Measurements from ENCODE around the gene TACC2. TPM values are rescaled to one million over a fixed set of nuclear protein-coding genes. Genes with fewer than 3 reads are reported as not detected.

Gene TACC2
- total RNA-seq, 2 experiments from 2014 or later, result not detected

DNA sequence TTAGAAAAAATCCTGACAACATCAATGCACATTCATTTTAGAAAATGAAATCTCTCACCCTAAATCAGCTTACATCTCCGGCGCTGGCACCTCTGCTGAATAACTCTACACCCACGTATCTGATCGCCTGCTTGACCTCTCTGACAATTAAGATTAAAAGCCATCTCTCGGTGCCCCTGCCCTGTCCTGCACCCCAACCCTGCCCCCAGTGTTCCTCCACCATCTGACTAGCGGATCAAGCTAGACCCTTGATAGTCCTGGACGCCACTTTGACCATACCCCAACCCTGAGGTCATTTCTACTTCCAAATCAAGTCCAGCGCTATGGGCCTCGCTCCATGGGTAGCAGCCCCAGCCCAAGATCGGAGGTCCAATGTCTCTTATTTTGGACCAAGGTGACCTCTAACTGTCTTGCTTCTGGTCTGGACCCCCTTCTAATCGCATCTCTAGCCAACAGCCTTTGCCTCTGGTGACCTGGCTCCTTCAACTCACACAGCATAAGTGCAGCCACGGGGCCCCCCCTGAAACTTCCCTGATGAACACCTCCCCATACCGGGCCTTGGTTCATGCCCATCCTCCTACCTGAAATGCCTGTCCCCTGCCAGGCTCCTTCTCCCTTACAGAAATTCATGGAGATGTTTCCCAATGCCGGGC is 310.6 kb downstream of the TACC2 start:
- no peak overlapping the region for H3K4me3 ChIP-seq (ENCODE audit: low read length)
- no peaks in the 10 kb centered on the region for H3K36me3 ChIP-seq (ENCODE audit: insufficient read depth, low read length)
- no peaks in the 10 kb centered on the region for H3K36me3 Mint-ChIP-seq (ENCODE audit: low read depth)
- intact Hi-C loops (cut with DNase I, micrococcal nuclease), result loop anchor here (1.0 to 2.0 kb wide), 4 partner anchors 43 to 1259 kb away; no protein-coding TSS in a partner anchor
- ChIA-PET POLR2A (interaction anchor here (1.0 kb wide), 1 partner anchor 266 kb away, joined by 3 read pairs; no protein-coding TSS in a partner anchor), CTCF (interaction anchor here (0.5 to 1.9 kb wide), 10 partner anchors 10 to 404 kb away, joined by 3 to 22 read pairs (median 4); no protein-coding TSS in a partner anchor)
- DNase-seq (no peak), ATAC-seq (ENCODE audit: poor library complexity) (no peak)
- H3K27ac Mint-ChIP-seq, result no peak overlapping the region
- H3K4me1 ChIP-seq (ENCODE audit: insufficient read depth, low read length), result peaks cover 34% of the 10 kb centered on the region
- H3K4me1 Mint-ChIP-seq (ENCODE audit: low read depth), result peaks cover 14% of the 10 kb centered on the region
- H3K27me3 ChIP-seq (ENCODE audit: control insufficient read depth in 1 of 2, insufficient read depth in 2 of 2, low read length in 2 of 2), result peaks cover 0 to 2% of the 10 kb centered on the region in 2 experiments
- peaks cover 6% of the 10 kb centered on the region for H3K27me3 Mint-ChIP-seq
- no peak overlapping the region for H3K4me3 Mint-ChIP-seq
- TF ChIP-seq, protein P1, sequence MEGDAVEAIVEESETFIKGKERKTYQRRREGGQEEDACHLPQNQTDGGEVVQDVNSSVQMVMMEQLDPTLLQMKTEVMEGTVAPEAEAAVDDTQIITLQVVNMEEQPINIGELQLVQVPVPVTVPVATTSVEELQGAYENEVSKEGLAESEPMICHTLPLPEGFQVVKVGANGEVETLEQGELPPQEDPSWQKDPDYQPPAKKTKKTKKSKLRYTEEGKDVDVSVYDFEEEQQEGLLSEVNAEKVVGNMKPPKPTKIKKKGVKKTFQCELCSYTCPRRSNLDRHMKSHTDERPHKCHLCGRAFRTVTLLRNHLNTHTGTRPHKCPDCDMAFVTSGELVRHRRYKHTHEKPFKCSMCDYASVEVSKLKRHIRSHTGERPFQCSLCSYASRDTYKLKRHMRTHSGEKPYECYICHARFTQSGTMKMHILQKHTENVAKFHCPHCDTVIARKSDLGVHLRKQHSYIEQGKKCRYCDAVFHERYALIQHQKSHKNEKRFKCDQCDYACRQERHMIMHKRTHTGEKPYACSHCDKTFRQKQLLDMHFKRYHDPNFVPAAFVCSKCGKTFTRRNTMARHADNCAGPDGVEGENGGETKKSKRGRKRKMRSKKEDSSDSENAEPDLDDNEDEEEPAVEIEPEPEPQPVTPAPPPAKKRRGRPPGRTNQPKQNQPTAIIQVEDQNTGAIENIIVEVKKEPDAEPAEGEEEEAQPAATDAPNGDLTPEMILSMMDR (IDR thresholded peaks at IDR 0.05), result no peak
- H3K9me3 Mint-ChIP-seq, result no peaks in the 10 kb centered on the region
- H3K9me3 ChIP-seq (ENCODE audit: control insufficient read depth in 1 of 2, insufficient read depth in 1 of 2, low read length in 2 of 2), result no peaks in the 10 kb centered on the region
- H3K27ac ChIP-seq (ENCODE audit: low read depth in 1 of 2, low read length in 2 of 2), result no peak overlapping the region

GRCh38 chr10:122301055-122301810 is 312.3 kb downstream of the TACC2 start:
- no peaks in the 10 kb centered on the region for H3K9me3 ChIP-seq (ENCODE audit: control insufficient read depth in 1 of 2, insufficient read depth in 1 of 2, low read length in 2 of 2)
- no peak overlapping the region for H3K27ac Mint-ChIP-seq
- ChIA-PET CTCF (interaction anchor here (1.4 kb wide), 1 partner anchor 264 kb away, joined by 3 read pairs; no protein-coding TSS in a partner anchor), POLR2A (no interaction called here)
- no peak overlapping the region for H3K27ac ChIP-seq (ENCODE audit: low read depth in 1 of 2, low read length in 2 of 2)
- DNase-seq (peak in 2 of 14 experiments; percentile 31 to 78), ATAC-seq (ENCODE audit: poor library complexity) (no peak)
- no peak overlapping the region for H3K4me3 Mint-ChIP-seq
- peaks cover 6% of the 10 kb centered on the region for H3K27me3 Mint-ChIP-seq
- H3K4me1 ChIP-seq (ENCODE audit: insufficient read depth, low read length), result peaks cover 22% of the 10 kb centered on the region
- intact Hi-C loops (cut with DNase I, micrococcal nuclease), result no loop called here
- H3K4me3 ChIP-seq (ENCODE audit: low read length), result no peak overlapping the region
- H3K9me3 Mint-ChIP-seq, result peaks cover 4% of the 10 kb centered on the region
- H3K27me3 ChIP-seq (ENCODE audit: control insufficient read depth in 1 of 2, insufficient read depth in 2 of 2, low read length in 2 of 2), result peaks cover 0 to 2% of the 10 kb centered on the region in 2 experiments
- TF ChIP-seq, protein P1 (IDR thresholded peaks at IDR 0.05), result no peak
- H3K36me3 ChIP-seq (ENCODE audit: insufficient read depth, low read length), result no peaks in the 10 kb centered on the region
- H3K36me3 Mint-ChIP-seq (ENCODE audit: low read depth), result no peaks in the 10 kb centered on the region
- H3K4me1 Mint-ChIP-seq (ENCODE audit: low read depth), result peaks cover 6% of the 10 kb centered on the region

DNA sequence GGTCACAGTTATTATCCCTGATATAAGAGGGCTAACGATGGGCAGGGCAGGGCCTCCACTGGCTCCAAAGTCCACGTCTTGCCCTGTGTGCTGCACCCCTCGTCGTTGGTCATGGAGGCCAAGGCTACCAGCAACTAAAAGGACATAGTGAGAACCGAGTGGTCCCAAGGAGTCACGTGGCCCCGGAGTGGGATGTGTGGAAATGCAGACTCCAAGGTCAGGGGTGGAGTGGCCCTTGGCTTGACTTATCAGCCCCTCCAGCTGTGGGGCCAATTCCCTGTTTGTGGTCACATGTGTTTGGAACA is 312.8 kb downstream of the TACC2 start:
- peaks cover 22% of the 10 kb centered on the region for H3K4me1 ChIP-seq (ENCODE audit: insufficient read depth, low read length)
- no peak overlapping the region for H3K4me3 ChIP-seq (ENCODE audit: low read length)
- ChIA-PET CTCF (interaction anchor here (1.4 kb wide), 1 partner anchor 264 kb away, joined by 3 read pairs; no protein-coding TSS in a partner anchor), POLR2A (no interaction called here)
- H3K9me3 ChIP-seq (ENCODE audit: control insufficient read depth in 1 of 2, insufficient read depth in 1 of 2, low read length in 2 of 2), result no peaks in the 10 kb centered on the region
- Mint-ChIP-seq H3K36me3 (ENCODE audit: low read depth) (no peaks in the 10 kb centered on the region), H3K27me3 (peaks cover 6% of the 10 kb centered on the region), H3K4me1 (ENCODE audit: low read depth) (peaks cover 6% of the 10 kb centered on the region), H3K9me3 (peaks cover 4% of the 10 kb centered on the region), H3K4me3 (no peak overlapping the region), H3K27ac (no peak overlapping the region)
- peaks cover 0 to 2% of the 10 kb centered on the region in 2 experiments for H3K27me3 ChIP-seq (ENCODE audit: control insufficient read depth in 1 of 2, insufficient read depth in 2 of 2, low read length in 2 of 2)
- ATAC-seq (ENCODE audit: poor library complexity) (no peak), DNase-seq (no peak)
- TF ChIP-seq, protein P1 (IDR thresholded peaks at IDR 0.05), result no peak
- H3K27ac ChIP-seq (ENCODE audit: low read depth in 1 of 2, low read length in 2 of 2), result no peak overlapping the region
- intact Hi-C loops (cut with DNase I, micrococcal nuclease), result no loop called here
- H3K36me3 ChIP-seq (ENCODE audit: insufficient read depth, low read length), result no peaks in the 10 kb centered on the region
